COLO829 (cell line): Measurements from ENCODE around the gene GDI2.
A peak's percentile ranks its signal among the peaks of the same experiment; 100 is the strongest.
"Not testable (repeated sequence)": the region's sequence is repeated elsewhere in the genome, so short reads cannot be mapped to it uniquely, and the experiment has no call there.

Experiments used
- DNase-seq: peaks from one replicate; pipeline ENCODE4 v3.0.0; 2012; ENCODE audit warnings: low spot score

The GDI2 gene

DNA sequence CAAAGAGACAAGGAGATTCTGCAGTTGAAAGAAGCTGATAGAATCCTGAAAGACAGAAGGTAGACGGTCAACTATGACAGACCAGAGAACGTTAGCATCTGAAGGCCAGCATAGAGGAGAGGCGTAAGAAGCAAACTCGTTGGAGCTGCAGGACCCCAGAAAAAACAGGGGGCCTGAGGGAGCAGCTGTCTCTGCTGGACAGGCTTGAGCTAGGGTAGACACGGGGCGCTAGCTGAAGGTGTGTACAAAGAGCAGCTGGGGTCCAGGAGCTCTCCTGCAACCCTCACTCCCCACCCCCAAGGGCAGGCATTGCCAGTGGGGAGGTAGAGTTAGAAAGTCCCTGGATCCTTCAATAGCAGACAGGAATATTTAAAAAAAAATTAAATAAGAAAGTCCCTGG is 14.6 kb upstream of the GDI2 start:
- no peak for DNase-seq

DNA sequence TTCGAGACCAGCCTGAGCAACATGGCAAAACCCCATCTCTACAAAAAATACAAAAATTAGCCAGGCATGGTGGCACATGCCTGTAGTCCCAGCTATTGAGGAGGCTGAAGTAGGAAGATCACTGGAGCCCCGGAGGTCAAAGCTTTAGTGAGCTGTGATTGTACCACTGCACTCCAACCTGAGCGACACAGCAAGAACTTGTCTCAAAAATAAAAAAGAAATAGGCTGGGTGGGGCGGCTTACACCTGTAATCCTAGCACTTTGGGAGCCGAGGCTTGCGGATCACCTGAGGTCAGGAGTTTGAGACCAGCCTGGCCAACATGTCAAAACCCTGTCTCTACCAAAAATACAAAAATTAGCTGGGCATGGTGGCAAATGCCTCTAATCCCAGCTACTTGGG is 13.3 kb upstream of the GDI2 start:
- not testable (repeated sequence) for DNase-seq

DNA sequence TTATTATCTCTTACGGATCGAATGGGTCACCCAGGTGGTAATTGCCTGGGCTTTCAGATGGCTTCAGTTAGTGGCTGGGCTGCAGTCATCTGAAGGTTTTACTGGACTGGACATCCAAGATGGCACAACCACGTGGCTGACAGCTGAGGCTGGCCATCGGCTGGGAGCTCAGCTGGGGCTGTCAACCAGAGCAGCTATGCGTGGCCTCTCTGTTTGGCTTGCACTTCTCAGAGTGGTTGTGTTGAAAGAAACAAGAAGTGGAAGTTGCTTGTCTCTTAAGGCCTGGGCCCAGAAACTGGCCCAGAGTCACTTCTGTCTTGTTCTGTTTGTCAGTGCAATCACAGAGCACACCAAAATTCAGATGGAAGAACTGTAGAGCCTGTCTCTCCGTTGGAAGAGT is 5.7 kb upstream of the GDI2 start:
- no peak for DNase-seq

DNA sequence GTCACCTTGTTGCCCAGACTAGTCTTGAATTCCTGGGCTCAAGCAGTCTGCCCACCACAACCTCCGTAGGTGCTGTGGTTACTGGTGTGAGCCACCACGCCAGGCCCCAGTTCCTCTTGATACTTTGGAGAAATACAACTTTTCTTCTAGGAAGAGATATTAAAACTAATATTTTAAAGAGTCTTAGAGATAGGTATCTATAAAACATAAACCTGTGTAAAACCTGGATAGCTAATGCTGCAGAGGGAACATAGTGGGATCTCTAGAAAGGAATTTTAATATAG is 4.8 kb upstream of the GDI2 start:
- DNase-seq: no peak

DNA sequence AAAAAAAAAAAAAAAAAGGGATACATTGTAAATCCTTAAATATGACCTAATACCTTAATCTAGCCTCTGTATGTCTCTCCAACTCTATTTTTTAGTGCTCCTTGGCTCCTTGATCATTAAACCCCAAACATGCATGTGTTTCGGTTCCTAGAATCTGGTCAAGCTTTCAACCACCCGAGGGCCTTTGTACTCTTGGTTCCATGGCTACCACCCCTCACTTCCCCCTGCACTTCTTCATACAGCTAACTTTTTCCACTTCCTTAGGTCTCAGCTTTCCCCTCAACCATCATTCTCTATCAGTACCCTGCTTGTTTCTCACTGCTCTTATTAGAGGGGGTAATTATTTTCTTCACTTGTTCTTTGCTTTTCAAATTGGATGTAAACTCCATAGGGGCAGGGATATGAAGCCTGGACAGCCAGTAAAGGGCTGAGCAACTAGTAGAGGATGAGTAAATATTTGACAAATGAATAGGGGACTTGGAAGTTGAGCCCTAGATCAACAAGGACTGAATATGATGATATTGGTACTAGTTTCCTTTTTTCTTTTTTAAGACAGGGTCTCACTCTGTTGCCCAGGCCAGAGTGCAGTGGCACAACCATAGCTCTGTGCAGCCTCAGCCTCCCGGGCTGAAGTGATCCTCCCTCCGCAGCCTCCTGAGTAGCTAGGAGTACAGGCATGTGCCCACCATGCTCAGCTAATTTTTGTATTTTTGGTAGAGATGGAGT is 4.3 kb upstream of the GDI2 start:
- no peak for DNase-seq

DNA sequence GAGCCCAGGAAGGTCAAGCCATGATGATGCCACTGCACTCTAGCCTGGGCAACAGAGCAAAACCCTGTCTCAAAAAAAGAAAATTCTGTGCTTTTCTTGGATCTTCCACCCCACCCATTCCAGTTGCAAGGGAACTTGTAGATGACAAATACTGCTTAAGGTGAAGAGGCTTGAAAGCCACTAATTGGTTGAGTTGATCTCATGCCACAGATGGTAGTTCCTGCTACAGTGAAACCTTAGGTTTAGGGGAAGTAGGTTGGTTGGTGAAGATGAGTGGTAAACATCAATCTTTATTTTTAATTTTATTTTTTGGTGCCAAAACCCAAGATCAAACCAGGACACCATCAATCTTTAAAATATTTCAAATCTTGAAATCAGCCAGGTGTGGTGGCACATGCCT is 2.9 kb upstream of the GDI2 start:
- DNase-seq: no peak

DNA sequence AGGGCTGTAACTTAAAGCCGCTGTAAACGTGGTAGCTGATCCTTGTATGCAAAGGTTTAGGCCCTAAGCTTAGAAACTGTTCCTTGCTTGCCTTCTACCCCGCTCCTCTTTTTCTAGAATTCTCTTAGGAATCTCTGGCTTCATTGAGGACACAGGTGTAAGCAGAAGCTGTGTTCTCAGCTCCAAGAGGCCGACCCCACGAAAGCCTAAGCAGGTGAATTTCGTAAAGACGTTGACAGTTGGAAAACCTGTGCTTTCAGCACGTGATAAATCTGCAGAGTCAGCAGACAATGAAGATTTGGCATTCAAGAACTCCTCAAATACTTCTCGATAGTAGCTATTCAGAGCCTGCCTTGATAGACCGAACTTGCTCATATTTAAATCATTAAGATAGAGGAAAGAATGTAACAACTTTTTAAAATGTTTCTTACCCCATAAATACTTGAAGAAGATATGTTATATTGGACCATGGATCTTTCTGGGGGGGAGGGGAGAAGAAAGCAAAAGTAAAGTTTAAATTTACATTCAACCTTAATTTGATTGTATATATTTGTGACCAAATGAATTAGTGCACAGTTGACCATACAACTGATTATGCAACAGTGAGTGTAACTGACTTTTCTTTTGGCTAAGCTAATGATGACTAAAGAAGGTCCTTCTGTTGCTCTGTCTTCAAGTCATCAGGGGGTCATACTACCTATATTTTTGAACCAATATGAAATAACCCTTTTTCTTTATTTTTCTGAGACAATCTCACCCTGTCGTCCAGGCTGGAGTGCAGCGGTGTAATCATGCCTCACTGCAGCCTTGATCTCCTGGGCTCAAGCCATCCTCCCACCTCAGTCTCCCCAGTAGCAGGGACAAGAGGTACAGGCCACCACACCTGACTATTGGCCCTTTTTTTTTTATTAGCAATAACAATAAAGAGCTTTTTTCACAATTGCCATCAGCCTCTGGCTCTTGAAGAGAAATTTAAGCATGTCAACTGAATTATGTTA is 1.2 kb upstream of the GDI2 start:
- DNase-seq: no peak

DNA sequence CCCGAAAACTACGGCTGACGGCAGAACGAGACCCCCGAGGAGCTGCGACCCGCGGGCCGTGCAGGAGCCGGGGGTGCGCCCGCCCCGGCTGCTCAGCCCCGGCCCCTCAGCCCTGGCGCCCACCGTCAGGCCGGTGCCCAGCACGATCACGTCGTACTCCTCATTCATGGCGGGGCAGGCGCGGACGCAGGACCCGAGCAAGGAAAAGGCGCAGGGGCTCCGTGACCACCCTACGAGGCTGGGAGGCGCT is 218 bp downstream of the GDI2 start:
- no peak for DNase-seq

DNA sequence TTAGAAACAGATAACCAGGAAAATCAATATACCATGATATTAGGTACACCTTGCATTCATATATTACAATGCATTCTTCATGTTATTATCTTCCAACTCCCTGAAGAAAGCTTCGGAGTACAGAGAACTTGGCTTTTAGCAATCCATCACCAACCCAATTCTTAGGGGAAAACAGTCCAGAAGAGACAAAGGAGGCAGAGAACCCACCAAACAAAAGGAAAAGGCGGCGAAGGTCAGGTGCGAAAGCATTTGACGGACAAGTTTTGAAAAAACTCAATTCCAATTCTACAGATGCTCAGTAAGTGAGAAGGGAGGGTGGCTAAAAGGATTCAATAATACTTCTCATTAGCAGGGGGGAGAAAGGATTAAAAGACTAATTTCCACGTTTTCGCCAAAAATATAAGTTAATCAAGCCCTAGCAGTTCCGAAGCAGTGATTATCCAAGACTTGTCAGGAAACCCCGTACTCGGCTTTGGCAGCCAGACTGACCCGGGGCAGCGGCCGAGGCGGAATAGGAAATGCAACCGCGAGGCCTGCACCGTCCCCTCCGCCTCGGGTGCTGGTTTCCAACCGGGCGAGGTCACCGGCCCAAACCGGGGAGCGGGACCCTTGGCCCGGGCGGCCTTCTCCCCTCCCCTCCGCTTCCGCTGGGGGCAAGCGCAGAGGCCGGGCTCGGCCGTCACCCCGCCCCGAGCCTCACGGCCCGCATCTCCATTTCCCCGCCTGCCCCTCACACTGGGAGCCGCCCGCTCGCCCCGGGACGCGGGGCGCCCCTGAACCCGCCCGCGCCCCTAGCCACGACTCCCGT is 747 bp downstream of the GDI2 start:
- no peak for DNase-seq

DNA sequence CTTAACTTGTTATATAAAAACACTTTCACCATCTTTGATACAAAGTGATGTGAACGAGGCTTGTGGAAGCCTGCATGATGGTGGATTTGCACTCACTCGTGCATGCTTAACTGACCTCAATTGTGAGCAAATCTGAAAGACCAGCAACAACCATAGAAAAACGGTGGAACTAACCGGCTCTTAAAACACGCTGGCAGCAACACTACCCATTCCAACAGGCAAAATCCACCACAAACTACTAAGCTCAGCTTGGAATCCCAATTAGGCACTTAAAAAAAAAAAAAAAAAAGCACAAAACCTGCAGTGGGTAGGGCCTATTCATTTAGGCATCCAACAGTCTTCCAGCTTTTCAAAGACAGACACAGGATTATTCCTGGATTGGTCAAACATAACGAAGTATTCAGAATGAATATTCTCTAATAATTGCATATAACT is 1.8 kb downstream of the GDI2 start:
- DNase-seq: peak; percentile 75

DNA sequence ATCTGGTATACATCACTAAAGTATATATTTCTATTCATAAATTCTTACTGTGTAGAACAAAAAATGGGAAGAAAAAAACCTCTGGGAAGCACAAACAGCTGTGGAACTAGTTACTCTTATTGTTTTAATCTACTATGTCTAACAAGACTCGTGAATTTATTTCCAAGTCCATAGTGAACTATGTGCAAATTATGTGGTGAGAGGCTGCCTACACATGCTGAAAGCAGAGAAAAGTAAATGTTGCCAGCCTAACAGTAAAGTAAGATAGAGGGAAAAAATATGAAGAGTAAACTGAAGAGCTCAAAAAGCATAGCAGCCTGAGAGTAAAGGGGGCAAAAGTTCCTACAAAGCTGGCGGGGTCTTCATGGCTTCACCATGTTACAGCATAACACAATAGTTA is 3.0 kb downstream of the GDI2 start:
- no peak for DNase-seq

DNA sequence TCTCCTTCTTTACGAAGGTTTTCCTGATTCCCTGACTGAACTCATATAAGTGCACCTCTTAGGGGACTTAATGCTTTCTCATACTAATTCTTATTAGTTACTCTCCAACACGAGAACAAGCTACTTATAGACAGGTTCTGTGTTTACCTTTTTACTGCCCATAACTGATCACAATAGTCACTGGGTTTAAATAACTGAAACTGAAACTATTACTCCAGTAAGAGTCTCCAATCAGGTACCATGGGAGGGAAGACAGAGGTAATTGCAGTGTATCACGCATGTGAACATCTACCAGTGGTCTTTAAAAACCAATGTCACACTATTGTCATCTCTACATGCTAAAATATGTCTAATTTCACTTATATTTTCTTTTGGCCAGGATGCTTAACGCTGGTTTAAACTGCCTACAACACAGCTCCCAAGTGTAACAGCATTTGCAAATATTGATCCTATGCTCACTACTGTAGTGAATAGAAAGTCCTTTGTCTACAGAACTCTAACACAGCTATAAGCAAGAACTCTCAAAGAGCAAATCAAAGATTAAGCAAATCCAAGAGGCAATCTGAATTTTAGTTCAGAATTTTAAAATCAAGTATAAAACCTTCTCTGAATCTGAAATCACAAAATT is 3.6 kb downstream of the GDI2 start:
- DNase-seq: no peak

DNA sequence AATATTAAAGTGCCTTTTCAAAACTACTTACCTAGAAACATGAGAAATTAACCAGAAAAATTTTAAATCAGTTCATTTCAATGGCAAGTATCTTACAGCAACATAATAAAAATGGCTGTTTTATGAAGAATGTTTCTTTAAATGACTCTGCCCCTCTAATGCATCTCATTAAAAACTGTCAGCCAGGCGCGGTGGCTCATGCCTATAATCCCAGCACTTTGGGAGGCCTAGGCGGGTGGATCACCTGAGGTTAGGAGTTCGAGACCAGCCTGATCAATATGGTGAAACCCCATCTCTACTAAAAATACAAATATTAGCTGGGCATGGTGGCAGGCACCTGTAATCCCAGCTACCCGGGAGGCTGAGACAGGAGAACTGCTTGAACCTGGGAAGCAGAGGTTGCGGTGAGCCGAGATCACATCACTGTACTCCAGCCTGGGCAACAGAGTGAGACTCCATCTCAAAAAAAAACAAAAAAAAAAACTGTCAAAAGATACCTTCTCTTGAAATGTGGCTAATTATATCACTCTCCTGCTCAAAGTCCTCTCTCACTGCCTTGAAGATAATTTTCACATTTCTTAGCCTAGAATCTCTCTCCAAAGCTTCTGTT is 4.3 kb downstream of the GDI2 start:
- DNase-seq: not testable (repeated sequence)

DNA sequence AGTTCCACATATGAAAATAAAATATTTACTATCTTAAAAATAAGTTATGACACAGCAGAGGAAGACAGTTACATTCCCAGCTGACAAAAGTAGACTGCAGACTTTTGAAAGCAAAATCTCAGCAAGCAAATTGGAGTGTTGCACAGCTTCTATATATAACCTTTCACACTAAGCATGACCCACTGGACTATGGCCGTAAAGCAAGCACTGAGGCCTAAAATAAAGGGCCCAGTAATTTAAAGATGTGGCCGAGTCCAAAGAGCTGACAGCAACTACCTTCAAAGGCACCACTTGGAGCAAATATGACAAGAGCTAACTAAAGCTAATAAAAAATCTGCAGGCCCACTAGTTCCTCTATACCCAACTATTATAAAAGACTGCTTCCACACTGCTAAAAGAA is 6.5 kb downstream of the GDI2 start:
- no peak for DNase-seq

DNA sequence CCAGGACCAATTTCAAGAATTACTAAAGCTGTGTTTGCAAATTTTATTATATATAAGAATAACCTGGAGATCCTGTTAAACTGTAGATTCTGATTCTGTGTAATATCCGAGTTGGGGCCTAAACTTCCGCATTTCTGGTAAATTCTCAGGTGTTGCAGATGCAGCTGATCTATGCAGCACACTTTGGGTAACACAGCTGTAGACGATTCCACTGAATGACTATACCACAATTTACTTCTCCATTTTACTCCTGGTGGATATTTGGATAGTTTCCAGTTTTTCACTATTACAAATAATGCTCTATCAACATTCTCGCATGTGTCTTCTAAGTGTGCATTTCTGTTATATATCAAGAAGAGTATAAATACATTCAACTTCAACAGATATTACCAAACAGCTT is 7.5 kb downstream of the GDI2 start:
- no peak for DNase-seq

DNA sequence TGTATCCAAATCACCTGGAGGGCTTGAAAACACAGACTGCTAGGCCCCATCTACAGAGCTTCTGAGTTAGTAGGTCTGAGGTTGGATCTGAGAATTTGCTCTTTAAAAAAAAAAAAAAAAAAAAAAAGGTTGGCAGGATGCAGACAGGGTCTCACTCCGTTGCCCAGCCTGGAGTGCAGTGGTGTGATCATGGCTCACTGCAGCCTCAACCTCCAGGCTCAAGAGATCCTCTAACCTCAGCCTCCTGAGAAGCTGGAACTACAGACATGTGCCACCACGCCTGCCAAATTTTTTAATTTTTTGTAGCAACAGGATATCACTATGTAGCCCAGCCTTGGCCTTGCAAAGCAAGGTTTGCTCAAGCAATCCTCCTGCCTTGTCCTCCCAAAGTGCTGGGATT is 8.0 kb downstream of the GDI2 start:
- no peak for DNase-seq

DNA sequence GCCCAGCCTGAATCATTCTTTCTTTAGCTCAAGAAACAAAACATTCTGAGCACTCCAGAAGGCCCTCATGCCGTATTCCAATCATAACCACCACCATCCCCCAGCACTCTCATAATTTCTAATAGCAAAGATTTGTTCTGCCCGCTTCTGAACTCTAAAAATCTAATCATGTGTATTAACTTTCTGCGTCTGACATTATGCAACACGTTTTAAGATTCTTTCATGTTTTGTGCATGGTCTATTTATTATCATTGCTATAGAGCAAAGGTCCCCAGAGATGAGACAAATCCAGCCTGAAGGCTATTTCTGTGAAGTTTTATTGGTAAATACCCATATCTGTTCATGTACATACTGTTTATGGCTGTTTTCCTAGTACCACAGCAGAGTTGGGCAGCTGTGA is 8.8 kb downstream of the GDI2 start:
- no peak for DNase-seq

DNA sequence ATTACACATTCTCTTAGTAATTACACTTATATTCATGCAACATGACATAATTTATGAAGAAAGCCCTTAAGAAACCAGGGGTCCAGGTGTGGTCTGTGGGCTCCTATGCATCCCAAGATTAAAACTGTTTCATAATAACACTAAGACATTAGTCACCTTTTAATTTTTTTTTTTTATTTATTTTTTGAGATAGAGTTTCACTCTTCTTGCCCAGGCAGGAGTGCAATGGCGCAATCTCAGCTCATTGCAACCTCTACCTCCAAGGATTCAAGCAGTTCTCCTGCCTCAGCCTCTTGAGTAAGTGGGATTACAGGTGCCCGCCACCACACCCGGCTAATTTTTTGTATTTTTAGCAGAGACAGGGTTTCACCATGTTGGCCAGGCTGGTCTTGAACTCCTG is 12.5 kb downstream of the GDI2 start:
- no peak for DNase-seq

DNA sequence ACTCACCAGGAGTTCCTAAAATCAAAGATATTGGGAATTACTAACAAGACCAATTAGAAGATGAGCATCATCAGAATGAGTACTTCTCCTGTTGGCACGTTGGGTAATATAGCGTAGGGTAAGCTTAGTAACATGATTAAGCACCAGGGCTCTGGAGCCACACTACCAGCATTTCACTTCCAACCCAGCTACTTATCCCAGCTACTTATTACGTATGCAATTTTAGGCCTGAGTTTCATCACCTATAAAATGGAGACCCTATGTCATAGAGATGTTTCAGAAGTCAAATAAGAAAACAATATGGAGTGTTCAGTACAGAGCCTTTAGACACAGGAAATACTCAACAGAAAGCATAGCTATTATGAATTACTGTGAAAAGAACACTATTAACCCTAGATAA is 19.0 kb downstream of the GDI2 start:
- DNase-seq: no peak

DNA sequence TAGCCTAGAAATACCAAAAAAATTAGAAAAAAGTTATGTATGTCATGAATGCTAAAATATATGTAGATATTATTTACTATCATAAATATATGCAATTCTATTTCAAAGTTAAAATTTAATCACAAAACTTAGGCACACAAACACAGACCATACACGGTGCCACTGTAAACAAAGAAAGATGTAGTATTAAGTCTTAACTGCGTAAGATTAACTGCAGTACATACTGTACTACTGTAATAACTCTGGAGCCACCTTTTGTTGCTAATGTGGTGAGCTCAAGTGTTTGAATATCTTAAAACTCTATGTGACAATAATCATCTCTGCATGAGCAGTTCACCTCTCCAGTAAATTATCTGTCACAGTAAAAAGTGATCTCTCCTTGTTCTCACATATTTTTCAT is 23.6 kb downstream of the GDI2 start:
- DNase-seq: no peak

DNA sequence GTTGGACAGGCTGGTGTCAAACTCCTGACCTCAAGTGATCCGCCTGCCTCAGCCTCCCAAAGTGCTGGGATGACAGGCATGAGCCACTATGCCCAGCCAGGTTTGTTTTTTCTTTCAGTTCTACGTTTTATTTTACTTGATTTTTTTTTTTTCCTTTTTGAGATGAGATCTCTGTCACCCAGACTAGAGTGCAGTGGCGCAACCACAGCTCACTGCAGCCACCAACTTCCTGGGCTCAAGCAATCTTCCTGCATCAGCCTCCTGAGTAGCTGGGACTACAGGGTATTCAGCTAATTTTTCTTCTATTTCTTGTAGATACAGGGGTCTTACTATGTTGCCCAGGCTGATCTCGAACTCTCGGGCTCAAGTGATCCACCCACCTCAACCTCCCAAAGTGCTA is 24.3 kb downstream of the GDI2 start:
- no peak for DNase-seq

DNA sequence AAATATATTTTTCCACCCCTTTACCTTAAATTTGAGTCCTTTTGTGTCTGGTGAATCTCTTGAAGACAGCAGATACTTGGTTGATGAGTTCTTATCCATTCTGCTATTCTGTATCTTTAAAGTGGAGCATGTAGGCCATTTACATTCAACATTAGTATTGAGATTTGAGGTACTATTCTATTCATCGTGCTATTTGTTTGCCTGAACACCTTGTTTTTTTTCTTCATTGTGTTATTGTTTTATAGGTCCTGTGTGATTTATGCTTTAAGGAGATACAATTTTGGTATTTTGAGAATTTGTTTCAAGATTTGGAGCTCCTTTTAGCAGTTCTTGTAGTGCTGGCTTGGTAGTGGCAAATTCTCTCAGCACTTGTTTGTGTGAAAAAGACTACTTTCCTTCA is 29.9 kb downstream of the GDI2 start:
- no peak for DNase-seq
